CD4-positive, alpha-beta memory T cell (primary cell): ENCODE data around the gene ODAD3. TPM values are rescaled to one million over a fixed set of nuclear protein-coding genes. Genes with fewer than 3 reads are reported as not detected.
A peak's percentile ranks its signal among the peaks of the same experiment; 100 is the strongest.

Experiments used
- CTCF ChIA-PET: fragments of 350-600 bp; sonication (Branson Sonifier 250); formaldehyde crosslinking; loops from one replicate; lab custom pipeline; 2021; ENCODE audit warnings: inconsistent platforms; ENCODE audit not compliant: partially characterized antibody; lab: Charles Lee
- POLR2A ChIA-PET: fragments of 350-600 bp; sonication (Branson Sonifier 250); formaldehyde crosslinking; loops from one replicate; lab custom pipeline; 2021; ENCODE audit not compliant: partially characterized antibody; lab: Charles Lee
- DNase-seq, 5 donors: peaks; one replicate each; pipeline versions ENCODE4 v3.0.0 to v3.0.0-alpha.2; 2020 to 2022; ENCODE audit warnings: mixed read lengths in 1 of 5
- H3K27ac ChIP-seq: one replicate; pipeline ENCODE4 v1.7.0; 2013; ENCODE audit warnings: low read depth, low read length
- H3K27me3 ChIP-seq: 2 replicates; pipeline ENCODE4 v1.7.0; 2013; ENCODE audit warnings: mild to moderate bottlenecking, low read length, moderate library complexity; ENCODE audit not compliant: insufficient read depth
- H3K36me3 ChIP-seq: 2 replicates; pipeline ENCODE4 v1.7.0; 2013; ENCODE audit warnings: mild to moderate bottlenecking, low read length, moderate library complexity; ENCODE audit not compliant: insufficient read depth
- H3K4me1 ChIP-seq: 2 replicates; pipeline ENCODE4 v1.7.0; 2013; ENCODE audit warnings: mild to moderate bottlenecking, low read length, moderate library complexity; ENCODE audit not compliant: insufficient read depth
- H3K4me3 ChIP-seq, 2 donors: one replicate each; pipeline ENCODE4 v1.7.0; 2013; ENCODE audit warnings: low read length in 2 of 2, mild to moderate bottlenecking in 1 of 2
- H3K9me3 ChIP-seq, 2 donors: one replicate each; pipeline ENCODE4 v1.7.0; 2013; ENCODE audit warnings: low read length in 2 of 2, control low read depth in 1 of 2; ENCODE audit not compliant: control insufficient read depth in 1 of 2
- H3K27ac Mint-ChIP-seq, 7 donors: one replicate each; pipeline ENCODE4 v1.8.0; 2020 to 2021; ENCODE audit warnings: mixed read lengths in 7 of 7, mild to moderate bottlenecking in 6 of 7, inconsistent platforms in 3 of 7, moderate library complexity in 3 of 7
- H3K27me3 Mint-ChIP-seq, 2 donors: one replicate each; pipeline ENCODE4 v1.8.0; 2020 to 2021; ENCODE audit warnings: mixed read lengths in 2 of 2
- H3K36me3 Mint-ChIP-seq, 2 donors: one replicate each; pipeline ENCODE4 v1.8.0; 2020 to 2021; ENCODE audit warnings: mixed read lengths in 2 of 2, inconsistent platforms in 1 of 2, mild to moderate bottlenecking in 1 of 2
- H3K4me1 Mint-ChIP-seq, 4 donors: one replicate each; pipeline ENCODE4 v1.8.0; 2020 to 2021; ENCODE audit warnings: mixed read lengths in 4 of 4, mild to moderate bottlenecking in 1 of 4
- H3K4me3 Mint-ChIP-seq, 8 donors: one replicate each; pipeline ENCODE4 v1.8.0; 2020 to 2021; ENCODE audit warnings: mixed read lengths in 8 of 8, mild to moderate bottlenecking in 7 of 8, moderate library complexity in 6 of 8, inconsistent platforms in 3 of 8
- H3K9me3 Mint-ChIP-seq, 8 donors: one replicate each; pipeline ENCODE4 v1.8.0; 2020 to 2021; ENCODE audit warnings: mixed read lengths in 8 of 8, mild to moderate bottlenecking in 5 of 8, inconsistent platforms in 3 of 8, moderate library complexity in 1 of 8
- intact Hi-C: fragments of 100-400 bp; cut with micrococcal nuclease; formaldehyde crosslinking; loops from one replicate; pipeline ENCODE4 v1.15.1; 2023
- polyA plus RNA-seq, 2 donors: library from polyadenylated mRNA; unstranded; fragments of 300-500 nt; fragmentation: Illumina TruSeq; gene quantifications; one replicate each; pipeline ENCODE4 v1.2.3, GENCODE V29; 2021
- total RNA-seq, 2 experiments: library from RNA; stranded (reverse); gene quantifications; one replicate each; pipeline ENCODE4 v1.2.3, GENCODE V29; 2021

Gene ODAD3
- not detected for total RNA-seq
- not detected for polyA plus RNA-seq

- peaks cover 2 to 3% of the 10 kb centered on the region in 2 donors for H3K27me3 Mint-ChIP-seq
- peaks cover 19% of the 10 kb centered on the region for H3K4me1 ChIP-seq
- H3K36me3 ChIP-seq, result peaks cover 14% of the 10 kb centered on the region
- peak within 1 kb of the TSS; percentile 97 to 100 (median 99) for H3K4me3 Mint-ChIP-seq
- H3K27ac ChIP-seq, result peak within 1 kb of the TSS; percentile 74
- peak; percentile 99 for DNase-seq
- H3K9me3 Mint-ChIP-seq, result peaks cover 0 to 4% (median 0%) of the 10 kb centered on the region in 8 donors
- ChIA-PET POLR2A (interaction anchor here (0.7 to 3.0 kb wide), 11 partner anchors 13 to 1616 kb away, joined by 3 to 32 read pairs (median 3); partner anchors contain the start of genes ECSIT, FBXL12 and SWSAP1), CTCF (interaction anchor here (0.5 to 4.0 kb wide), 8 partner anchors 9 to 141 kb away, joined by 3 to 22 read pairs (median 4); partner anchors contain the start of gene EPOR)
- intact Hi-C loops, result loop anchor here (1.0 kb wide), 10 partner anchors 13 to 280 kb away; partner anchors contain the start of genes CCDC159, ECSIT, ELOF1 and SPC24
- H3K36me3 Mint-ChIP-seq, result peaks cover 11 to 20% of the 10 kb centered on the region in 2 donors
- H3K27ac Mint-ChIP-seq, result peak within 1 kb of the TSS; percentile 95 to 100 (median 98)
- H3K9me3 ChIP-seq, result no peaks in the 10 kb centered on the region
- no peaks in the 10 kb centered on the region for H3K27me3 ChIP-seq
- H3K4me3 ChIP-seq, result peak within 1 kb of the TSS; percentile 95 to 97
- H3K4me1 Mint-ChIP-seq, result peaks cover 14 to 31% (median 23%) of the 10 kb centered on the region in 4 donors
These were observed at the start of gene ODAD3, which contains the start of gene PRKCSH for GRCh38 chr19:11435057-11435832. ODAD3 (minus strand) TSS chr19:11435121; CDS start chr19:11435016, 105 bp downstream. PRKCSH (plus strand) TSS chr19:11435635; CDS start chr19:11436118, 483 bp downstream.

- Histone ChIP-seq H3K36me3 (no peaks in the 10 kb centered on the region), H3K4me1 (peaks cover 24% of the 10 kb centered on the region), H3K4me3 (no peak overlapping the region), H3K27ac (no peak overlapping the region), H3K27me3 (peaks cover 12% of the 10 kb centered on the region), H3K9me3 (no peaks in the 10 kb centered on the region)
- DNase-seq, result peak in 1 of 5 donors; percentile 32
- peaks cover 8 to 33% (median 20%) of the 10 kb centered on the region in 4 donors for H3K4me1 Mint-ChIP-seq
- H3K36me3 Mint-ChIP-seq, result peaks cover 7 to 12% of the 10 kb centered on the region in 2 donors
- intact Hi-C loops, result loop anchor here (5.0 kb wide), 1 partner anchor 241 kb away; no protein-coding TSS in a partner anchor
- CTCF ChIA-PET, result interaction anchor here (1.1 to 3.4 kb wide), 29 partner anchors 8 to 389 kb away, joined by 3 to 56 read pairs (median 4); partner anchors contain the start of genes EPOR, ODAD3, PRKCSH and RAB3D
- H3K9me3 Mint-ChIP-seq, result peaks cover 0 to 3% (median 0%) of the 10 kb centered on the region in 8 donors
- H3K27me3 Mint-ChIP-seq, result peaks cover 16 to 23% of the 10 kb centered on the region in 2 donors
- H3K27ac Mint-ChIP-seq, result no peak overlapping the region
- H3K4me3 Mint-ChIP-seq, result no peak overlapping the region
- POLR2A ChIA-PET, result interaction anchor here (1.0 to 2.0 kb wide), 9 partner anchors 9 to 190 kb away, joined by 3 to 22 read pairs (median 6); partner anchors contain the start of genes ECSIT, ODAD3, PRKCSH and SWSAP1
These were observed 48.6 kb upstream of the ODAD3 start for GRCh38 chr19:11483366-11484111.

- Mint-ChIP-seq H3K4me1 (peaks cover 8 to 37% (median 20%) of the 10 kb centered on the region in 4 donors), H3K9me3 (peaks cover 0 to 3% (median 0%) of the 10 kb centered on the region in 8 donors), H3K36me3 (peaks cover 7 to 12% of the 10 kb centered on the region in 2 donors), H3K4me3 (peak overlapping the region; percentile 58 to 75 (median 70)), H3K27me3 (peaks cover 18 to 23% of the 10 kb centered on the region in 2 donors), H3K27ac (peak overlapping the region in 6 of 7 donors; percentile 8 to 89 (median 74))
- Histone ChIP-seq H3K4me1 (peaks cover 24% of the 10 kb centered on the region), H3K9me3 (no peaks in the 10 kb centered on the region), H3K4me3 (peak overlapping the region in 1 of 2 donors; percentile 35), H3K36me3 (no peaks in the 10 kb centered on the region), H3K27me3 (peaks cover 12% of the 10 kb centered on the region), H3K27ac (no peak overlapping the region)
- ChIA-PET CTCF (interaction anchor here (0.5 to 3.4 kb wide), 38 partner anchors 8 to 446 kb away, joined by 3 to 56 read pairs (median 4); partner anchors contain the start of genes EPOR, ODAD3, PRKCSH and RAB3D), POLR2A (interaction anchor here (1.0 to 2.0 kb wide), 11 partner anchors 10 to 189 kb away, joined by 3 to 22 read pairs (median 6); partner anchors contain the start of genes CCDC159, ECSIT, ODAD3 and PRKCSH)
- intact Hi-C loops, result loop anchor here (1.0 to 5.0 kb wide), 6 partner anchors 23 to 345 kb away; partner anchors contain the start of genes ODAD3, PRKCSH and ZNF653
- DNase-seq, result peak; percentile 79 to 88 (median 85)
These were observed 47.6 kb upstream of the ODAD3 start for GRCh38 chr19:11482384-11483050.

- peak overlapping the region in 4 of 7 donors; percentile 29 to 76 (median 66) for H3K27ac Mint-ChIP-seq
- peaks cover 12% of the 10 kb centered on the region for H3K27me3 ChIP-seq
- no peaks in the 10 kb centered on the region for H3K36me3 ChIP-seq
- no peak overlapping the region for H3K27ac ChIP-seq
- H3K4me1 Mint-ChIP-seq, result peaks cover 8 to 37% (median 20%) of the 10 kb centered on the region in 4 donors
- peak overlapping the region in 1 of 2 donors; percentile 35 for H3K4me3 ChIP-seq
- ChIA-PET CTCF (interaction anchor here (0.5 to 3.4 kb wide), 38 partner anchors 7 to 446 kb away, joined by 3 to 56 read pairs (median 4); partner anchors contain the start of genes EPOR, ODAD3, PRKCSH and RAB3D), POLR2A (interaction anchor here (0.7 to 2.0 kb wide), 12 partner anchors 9 to 188 kb away, joined by 3 to 22 read pairs (median 6); partner anchors contain the start of genes CCDC159, ECSIT, ODAD3 and PRKCSH)
- peaks cover 0 to 3% (median 0%) of the 10 kb centered on the region in 8 donors for H3K9me3 Mint-ChIP-seq
- peaks cover 20 to 23% of the 10 kb centered on the region in 2 donors for H3K27me3 Mint-ChIP-seq
- peaks cover 24% of the 10 kb centered on the region for H3K4me1 ChIP-seq
- intact Hi-C loops, result loop anchor here (1.0 to 5.0 kb wide), 6 partner anchors 24 to 344 kb away; partner anchors contain the start of genes ODAD3, PRKCSH and ZNF653
- H3K4me3 Mint-ChIP-seq, result peak overlapping the region; percentile 4 to 68 (median 60)
- peak; percentile 46 to 72 (median 53) for DNase-seq
- no peaks in the 10 kb centered on the region for H3K9me3 ChIP-seq
- H3K36me3 Mint-ChIP-seq, result peaks cover 7 to 10% of the 10 kb centered on the region in 2 donors
These were observed 46.8 kb upstream of the ODAD3 start for GRCh38 chr19:11481534-11482383.

- H3K27ac Mint-ChIP-seq, result peak within 1 kb of the TSS in 4 of 7 donors; percentile 29 to 76 (median 48)
- H3K9me3 ChIP-seq, result no peaks in the 10 kb centered on the region
- ChIA-PET POLR2A (interaction anchor here (0.6 to 2.0 kb wide), 3 partner anchors 26 to 106 kb away, joined by 3 to 22 read pairs (median 3); partner anchors contain the start of gene SWSAP1), CTCF (interaction anchor here (2.5 to 3.4 kb wide), 2 partner anchors 99 to 188 kb away, joined by 49 to 56 read pairs; partner anchors contain the start of genes EPOR and TSPAN16)
- peaks cover 12% of the 10 kb centered on the region for H3K27me3 ChIP-seq
- peak in 2 of 5 donors; percentile 12 to 22 for DNase-seq
- H3K4me3 Mint-ChIP-seq, result peak within 1 kb of the TSS; percentile 4 to 68 (median 58)
- peaks cover 20 to 23% of the 10 kb centered on the region in 2 donors for H3K27me3 Mint-ChIP-seq
- H3K27ac ChIP-seq, result no peak within 1 kb of the TSS
- H3K9me3 Mint-ChIP-seq, result peaks cover 0 to 3% (median 0%) of the 10 kb centered on the region in 8 donors
- H3K4me1 Mint-ChIP-seq, result peaks cover 8 to 37% (median 20%) of the 10 kb centered on the region in 4 donors
- H3K4me3 ChIP-seq, result no peak within 1 kb of the TSS
- H3K36me3 Mint-ChIP-seq, result peaks cover 7 to 9% of the 10 kb centered on the region in 2 donors
- peaks cover 24% of the 10 kb centered on the region for H3K4me1 ChIP-seq
- intact Hi-C loops, result loop anchor here (5.0 kb wide), 1 partner anchor 239 kb away; no protein-coding TSS in a partner anchor
- no peaks in the 10 kb centered on the region for H3K36me3 ChIP-seq
These were observed 46.0 kb upstream of the ODAD3 start, which contains the start of gene ELAVL3 for GRCh38 chr19:11480715-11481533. ELAVL3 (minus strand) TSS chr19:11481046; CDS start chr19:11480608, 438 bp downstream.
